HTR-8/SVneo (cell line): ENCODE results near the gene MYCBP2.
"Not testable (repeated sequence)": the region's sequence is repeated elsewhere in the genome, so short reads cannot be mapped to it uniquely, and the experiment has no call there.

Source experiments
- DNase-seq: peaks from one replicate; pipeline ENCODE4 v3.0.0; 2011; ENCODE audit warnings: low spot score, mixed read lengths; ENCODE audit not compliant: insufficient read length
- FAIRE-seq: peaks from 2 replicates; lab custom pipeline; 2011; peaks lifted over from hg19 to GRCh38; lab: Jason Lieb, UNC

The MYCBP2 gene, protein sequence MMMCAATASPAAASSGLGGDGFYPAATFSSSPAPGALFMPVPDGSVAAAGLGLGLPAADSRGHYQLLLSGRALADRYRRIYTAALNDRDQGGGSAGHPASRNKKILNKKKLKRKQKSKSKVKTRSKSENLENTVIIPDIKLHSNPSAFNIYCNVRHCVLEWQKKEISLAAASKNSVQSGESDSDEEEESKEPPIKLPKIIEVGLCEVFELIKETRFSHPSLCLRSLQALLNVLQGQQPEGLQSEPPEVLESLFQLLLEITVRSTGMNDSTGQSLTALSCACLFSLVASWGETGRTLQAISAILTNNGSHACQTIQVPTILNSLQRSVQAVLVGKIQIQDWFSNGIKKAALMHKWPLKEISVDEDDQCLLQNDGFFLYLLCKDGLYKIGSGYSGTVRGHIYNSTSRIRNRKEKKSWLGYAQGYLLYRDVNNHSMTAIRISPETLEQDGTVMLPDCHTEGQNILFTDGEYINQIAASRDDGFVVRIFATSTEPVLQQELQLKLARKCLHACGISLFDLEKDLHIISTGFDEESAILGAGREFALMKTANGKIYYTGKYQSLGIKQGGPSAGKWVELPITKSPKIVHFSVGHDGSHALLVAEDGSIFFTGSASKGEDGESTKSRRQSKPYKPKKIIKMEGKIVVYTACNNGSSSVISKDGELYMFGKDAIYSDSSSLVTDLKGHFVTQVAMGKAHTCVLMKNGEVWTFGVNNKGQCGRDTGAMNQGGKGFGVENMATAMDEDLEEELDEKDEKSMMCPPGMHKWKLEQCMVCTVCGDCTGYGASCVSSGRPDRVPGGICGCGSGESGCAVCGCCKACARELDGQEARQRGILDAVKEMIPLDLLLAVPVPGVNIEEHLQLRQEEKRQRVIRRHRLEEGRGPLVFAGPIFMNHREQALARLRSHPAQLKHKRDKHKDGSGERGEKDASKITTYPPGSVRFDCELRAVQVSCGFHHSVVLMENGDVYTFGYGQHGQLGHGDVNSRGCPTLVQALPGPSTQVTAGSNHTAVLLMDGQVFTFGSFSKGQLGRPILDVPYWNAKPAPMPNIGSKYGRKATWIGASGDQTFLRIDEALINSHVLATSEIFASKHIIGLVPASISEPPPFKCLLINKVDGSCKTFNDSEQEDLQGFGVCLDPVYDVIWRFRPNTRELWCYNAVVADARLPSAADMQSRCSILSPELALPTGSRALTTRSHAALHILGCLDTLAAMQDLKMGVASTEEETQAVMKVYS (N-terminal part only)

DNA sequence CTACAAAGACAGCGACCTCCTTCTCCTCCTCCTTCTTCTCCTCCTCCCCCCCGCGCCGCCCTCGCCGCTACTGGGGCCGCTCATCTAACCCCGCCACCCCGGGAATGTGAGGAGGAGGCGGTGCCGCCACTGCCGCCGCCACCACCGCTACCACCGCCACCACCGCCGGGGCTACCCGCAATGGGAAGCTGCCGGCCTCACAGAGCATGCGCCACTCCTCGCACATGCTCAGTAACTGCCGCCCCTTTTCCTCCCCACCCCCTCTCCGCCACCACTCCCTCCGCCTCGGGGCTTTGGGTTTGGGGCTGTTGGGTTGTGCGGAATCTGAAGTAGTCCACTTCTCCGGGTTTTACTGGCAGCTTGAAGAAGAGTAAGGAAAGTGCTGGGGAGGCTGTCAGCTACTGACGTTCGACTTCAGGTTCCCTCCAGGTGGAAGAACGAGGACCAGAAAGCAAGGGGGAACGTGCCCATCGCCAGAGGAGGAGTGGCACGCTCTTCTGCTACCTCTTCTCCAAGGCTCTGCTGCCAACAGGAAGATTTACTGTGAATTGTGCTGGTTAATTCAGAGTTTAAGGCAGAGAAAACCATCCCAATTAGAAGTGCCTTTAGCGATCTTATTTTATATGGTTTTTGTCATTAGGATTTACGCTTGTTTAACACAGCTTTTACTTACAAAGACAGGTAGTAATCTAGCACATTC lies at the start of gene MYCBP2:
Gene MYCBP2, minus strand, starts transcription at position 190 of the 700 bp plus-strand sequence. CDS start 319 bp downstream, outside the sequence.
- no peak for FAIRE-seq
- DNase-seq: peak; percentile 82

DNA sequence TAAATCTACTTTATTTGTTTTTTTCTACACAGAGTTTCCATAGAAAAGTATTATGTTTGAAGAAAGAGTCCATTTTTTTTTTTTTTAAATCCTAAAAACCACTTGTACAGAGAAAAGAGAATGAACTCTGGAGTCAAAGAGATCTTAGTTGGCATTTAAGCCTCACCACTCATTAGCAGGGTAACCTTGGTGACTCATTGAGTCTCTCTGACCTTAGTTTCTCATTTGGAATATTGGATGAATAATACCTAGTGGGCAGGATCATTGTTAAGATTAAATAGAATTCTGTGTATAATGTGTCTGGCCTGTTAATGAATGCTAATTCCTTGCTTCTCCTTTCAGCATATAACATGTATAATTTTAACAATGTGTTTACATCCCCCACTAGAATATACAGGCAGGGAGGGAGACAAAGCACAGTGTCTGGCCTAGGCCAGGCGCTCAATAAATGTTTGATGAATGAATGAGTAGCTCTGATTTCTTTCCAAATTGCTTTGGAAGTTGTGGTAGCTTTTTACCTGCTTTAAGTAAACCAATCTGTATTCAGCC lies 48.7 kb upstream of the MYCBP2 start:
- DNase-seq (no peak), FAIRE-seq (no peak)

DNA sequence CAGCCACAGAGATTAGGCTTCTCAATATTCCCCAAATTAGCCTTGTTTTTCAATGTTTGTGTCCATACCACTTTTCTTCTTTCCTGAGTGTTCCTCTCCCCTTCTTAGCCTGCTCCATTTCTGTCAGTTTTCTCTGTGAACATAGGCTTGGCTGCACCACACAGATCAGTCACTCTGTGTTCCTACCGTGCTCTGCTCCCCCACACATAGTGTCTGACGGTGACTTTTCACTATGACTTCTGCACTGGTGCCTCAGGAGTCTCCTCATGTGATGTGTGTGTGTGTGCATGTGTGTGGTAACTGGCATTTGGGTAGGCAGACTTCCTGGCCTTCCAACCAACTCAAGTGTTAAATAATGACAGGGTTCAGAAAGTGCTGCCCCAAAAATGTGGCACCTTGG lies 47.9 kb upstream of the MYCBP2 start:
- no peak for DNase-seq
- FAIRE-seq: no peak

DNA sequence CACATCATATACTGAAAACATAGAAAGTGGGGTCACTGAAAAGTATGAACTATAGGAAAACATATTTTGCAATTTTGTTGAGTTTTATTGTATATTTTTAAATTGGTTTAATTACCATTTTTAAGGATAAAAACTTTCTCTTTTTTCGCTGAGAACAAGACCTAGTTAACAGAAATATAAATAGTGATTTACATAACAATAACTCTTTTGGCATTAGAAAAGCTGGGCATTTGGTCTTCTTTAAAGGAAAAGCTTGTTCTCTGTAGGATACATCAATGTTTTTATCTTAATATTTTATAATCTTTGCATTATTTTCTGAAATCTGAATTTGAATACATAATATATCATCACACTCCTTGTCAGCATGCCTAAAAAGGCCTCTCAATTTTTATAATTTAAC lies 47.4 kb upstream of the MYCBP2 start:
- DNase-seq (no peak), FAIRE-seq (no peak)

DNA sequence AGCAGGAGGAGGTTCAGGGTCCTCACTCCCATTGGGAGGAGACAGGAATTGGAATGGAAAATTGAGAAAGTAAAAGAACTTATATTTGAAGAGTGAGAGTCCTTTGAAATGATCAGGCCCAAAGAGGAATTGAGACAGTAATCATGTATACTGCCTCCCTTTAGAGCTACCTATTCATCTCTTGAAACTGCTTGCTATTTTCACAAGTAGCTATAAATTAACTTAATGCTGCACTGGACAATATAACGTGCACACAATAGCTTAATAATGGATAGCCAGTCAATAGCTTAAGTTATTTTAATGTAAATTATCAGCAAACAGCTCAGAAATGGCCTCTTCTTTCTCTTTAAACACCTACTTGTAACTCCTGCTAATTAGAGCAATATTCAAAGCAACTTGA lies 46.6 kb upstream of the MYCBP2 start:
- FAIRE-seq: no peak
- DNase-seq: no peak

DNA sequence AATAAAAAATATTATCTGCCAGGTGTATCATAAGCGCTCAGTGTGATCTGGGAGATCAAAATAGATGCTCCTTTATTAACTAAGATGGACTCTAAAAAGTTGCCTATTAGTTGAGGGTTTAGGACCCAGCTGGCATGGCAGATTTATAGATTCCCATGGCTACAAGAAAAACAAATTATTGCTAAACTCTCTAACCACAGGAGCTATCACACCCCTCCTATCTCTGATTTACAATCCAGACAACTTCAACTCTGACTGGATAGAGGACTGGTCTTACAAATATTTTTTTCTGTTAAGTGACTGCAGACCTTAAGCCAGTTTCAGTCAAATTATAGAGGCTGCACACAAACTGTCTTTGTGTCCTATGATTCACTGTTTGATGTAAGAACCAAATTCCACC lies 45.4 kb upstream of the MYCBP2 start:
- DNase-seq (no peak), FAIRE-seq (no peak)

DNA sequence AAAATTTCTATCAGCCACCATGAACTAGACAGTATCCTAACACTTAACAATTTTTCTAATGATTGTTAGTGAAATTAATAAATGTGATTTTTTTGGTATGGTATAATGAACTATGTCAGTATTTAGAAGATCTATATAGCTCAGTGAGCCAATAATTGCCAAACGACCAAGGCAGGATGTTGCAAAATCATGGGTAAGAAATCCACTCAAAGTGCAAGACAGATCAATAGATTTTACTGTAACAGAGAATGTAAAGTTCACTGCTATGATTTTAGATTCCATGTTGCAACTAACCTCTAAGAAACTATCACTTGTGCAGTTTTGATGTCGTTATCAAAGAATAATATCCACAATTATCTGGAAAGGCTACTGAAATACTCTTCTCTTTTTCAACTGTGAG lies 44.0 kb upstream of the MYCBP2 start:
- FAIRE-seq (no peak), DNase-seq (no peak)

DNA sequence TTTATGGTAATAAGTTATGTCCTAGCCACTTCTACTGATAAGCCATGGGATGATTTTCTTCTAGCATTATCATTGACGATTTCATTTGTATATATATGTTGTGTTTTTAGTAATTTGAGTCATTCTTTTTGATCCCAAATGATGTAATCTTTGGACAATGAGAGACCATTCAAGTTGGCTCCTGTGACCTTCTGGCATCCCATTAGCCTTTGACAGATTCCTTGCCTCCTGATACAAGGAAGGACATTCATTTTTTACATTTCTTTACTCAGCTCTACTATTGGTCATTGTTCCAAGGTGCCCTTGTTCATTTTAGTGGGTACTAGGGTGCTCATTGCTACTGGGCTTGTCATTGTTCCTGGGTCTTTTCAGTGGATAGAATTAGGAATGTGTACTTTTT lies 35.3 kb upstream of the MYCBP2 start:
- no peak for FAIRE-seq
- DNase-seq: no peak

DNA sequence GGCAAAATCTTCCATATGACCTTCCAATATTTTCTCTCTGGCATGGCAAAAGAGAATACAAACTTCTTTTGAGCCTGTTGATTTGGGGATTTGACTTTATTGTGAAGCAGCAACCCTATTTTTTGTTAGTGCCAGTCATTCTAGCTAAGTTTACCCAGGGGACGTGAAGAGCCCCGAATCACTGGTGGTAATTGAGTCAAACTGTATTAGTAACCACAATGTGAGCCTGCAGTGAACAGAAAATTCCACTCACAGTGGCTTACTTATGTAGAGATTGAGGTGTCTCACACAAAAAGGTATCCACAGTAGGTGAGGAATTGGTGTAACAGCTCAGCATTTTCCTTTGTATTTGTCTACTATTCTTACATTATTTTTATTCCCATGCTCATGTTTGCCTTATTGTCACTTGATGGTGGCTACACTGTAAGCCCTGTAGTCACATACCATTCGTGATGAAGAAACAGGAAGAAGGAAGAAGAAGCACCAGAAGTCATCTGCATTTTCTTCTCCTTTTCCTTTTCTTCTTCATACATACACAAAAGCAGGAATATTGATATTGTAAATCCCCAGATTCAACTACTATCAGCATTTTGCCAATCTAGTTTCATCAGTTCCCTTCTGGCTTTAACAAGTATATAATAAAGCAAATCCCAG lies 33.3 kb upstream of the MYCBP2 start:
- FAIRE-seq: no peak

DNA sequence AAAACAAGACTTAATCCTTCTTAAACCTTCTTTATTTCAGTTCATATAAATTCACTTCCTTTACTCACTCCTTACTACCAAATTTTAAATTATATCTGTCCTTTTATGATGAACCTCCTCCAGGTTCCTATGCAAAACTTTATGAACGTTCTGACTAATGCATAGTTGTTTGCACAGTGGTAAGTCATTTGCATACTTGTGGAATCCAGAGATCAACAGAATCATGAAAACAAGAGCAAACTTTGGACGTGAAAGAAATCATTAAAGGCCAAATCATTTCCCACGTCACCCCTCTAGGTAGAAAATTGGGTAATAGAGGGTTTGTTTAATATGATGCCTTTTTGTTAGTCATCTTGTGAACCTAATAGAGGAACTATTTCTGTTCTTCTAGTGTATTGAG lies 32.3 kb upstream of the MYCBP2 start:
- no peak for DNase-seq
- FAIRE-seq: no peak

More for the DNA sequence above, 33.3 kb upstream of the MYCBP2 start:
- no peak for DNase-seq

DNA sequence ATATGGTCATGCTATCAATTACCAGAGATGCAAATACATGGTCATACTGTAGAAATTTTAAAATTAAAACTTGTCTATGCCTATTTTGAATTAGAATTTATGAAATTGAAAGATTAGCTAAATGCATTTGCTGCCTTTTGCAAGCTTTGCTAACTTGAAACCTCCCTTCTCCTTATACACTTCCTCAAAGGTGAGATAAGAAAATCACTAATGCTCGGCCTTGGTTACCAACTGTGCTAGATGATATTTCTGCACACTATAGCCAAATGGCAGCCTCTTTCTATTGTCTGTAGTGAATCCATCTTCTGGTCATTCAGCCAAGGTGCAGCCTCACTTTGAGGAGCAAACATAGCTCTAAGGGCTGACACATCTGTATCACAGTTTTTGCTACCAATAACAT lies 31.1 kb upstream of the MYCBP2 start:
- FAIRE-seq (no peak), DNase-seq (no peak)

DNA sequence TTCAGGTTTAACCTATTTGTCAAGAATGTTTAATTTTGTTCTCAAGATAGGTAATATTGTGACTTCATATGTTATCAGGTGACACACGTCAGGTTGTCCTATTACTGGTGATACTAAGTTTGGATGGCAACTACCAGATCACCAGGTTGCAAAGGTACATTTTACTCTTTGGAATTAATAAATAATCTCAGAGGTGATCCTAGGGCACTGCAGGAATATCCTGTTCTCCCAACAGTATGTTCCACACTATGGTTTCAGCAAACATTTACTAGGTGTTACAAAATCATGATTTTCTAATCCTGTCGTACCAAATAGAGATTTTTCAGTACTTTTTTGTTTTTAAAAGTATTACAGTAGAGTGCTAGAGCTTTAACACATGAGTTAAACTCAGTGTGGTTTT lies 29.3 kb upstream of the MYCBP2 start:
- FAIRE-seq (no peak), DNase-seq (no peak)

DNA sequence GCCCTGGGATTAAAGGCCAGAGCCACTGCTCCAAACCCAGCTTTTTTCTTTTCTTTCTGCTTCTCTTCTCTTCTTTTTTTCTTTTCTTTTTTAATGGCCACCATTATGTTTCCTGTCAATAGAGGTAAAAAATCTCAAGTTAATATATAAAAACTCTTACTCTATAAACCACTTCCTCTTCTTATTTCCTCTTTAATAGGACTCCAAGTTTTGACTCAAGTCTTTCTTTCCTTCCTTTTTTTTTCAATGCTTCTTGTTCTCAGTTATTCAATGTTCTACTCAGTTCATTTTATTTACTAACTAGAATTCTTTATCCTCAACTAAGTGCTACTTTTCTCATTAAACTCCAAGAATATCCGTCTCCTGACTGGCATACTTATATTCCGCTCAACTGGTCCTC lies 27.1 kb upstream of the MYCBP2 start:
- no peak for FAIRE-seq
- no peak for DNase-seq

DNA sequence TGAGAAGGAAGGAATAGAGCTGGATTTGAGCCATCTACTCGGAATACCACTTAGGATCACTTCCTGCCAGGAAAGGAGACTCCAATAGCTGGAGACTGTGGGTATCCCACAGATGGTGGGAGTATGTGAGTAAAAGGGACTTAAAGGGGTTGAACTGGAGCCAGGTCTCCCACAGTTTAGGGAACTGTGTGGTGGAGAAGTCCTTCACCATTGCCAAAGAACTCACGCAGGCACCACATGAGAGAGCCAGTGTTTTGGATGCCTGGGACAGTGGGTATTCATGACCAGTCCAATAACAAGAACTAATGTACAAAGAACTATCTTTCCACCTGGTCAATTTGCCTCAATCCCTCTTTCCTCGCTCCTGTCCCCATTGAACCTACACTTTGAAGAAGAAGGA lies 24.4 kb upstream of the MYCBP2 start:
- FAIRE-seq (no peak), DNase-seq (no peak)

DNA sequence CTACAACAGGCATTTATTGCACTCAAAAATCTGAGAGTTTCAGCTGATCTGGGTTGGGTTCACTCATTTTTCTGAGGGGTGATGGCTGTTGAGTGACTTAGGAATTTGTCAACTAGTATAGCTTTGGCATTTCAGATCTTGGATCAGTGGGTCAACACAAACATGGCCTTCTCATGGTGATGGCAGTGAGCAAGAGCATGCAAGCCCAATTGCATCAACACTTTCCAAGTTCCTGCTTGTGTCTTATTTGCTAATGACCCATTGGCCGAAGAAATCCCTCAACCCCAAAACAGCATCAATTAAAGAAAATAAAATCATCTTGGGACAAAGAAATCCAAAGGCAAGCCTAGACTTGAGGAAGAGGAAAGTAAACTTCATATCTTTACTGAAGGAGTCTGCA lies 23.9 kb upstream of the MYCBP2 start:
- FAIRE-seq: no peak
- no peak for DNase-seq

DNA sequence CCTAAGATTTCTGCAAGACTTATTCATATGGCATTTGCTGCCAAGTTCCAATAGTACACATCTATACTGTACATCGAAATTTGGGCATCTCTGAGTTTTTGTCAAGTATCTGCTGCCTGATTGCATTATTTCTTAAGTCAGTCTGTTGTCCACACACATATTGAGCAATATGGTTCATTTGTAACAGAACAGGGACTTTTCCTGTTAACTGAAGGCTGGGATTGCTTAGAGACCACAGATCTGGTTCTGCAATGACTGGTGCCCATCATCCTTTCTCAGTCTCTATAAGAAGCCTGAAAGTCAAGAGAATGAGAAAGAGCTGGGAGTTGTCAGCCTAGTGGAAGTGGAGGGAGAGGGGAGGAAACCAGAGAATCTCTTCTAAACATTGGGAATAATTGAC lies 22.5 kb upstream of the MYCBP2 start:
- no peak for FAIRE-seq

DNA sequence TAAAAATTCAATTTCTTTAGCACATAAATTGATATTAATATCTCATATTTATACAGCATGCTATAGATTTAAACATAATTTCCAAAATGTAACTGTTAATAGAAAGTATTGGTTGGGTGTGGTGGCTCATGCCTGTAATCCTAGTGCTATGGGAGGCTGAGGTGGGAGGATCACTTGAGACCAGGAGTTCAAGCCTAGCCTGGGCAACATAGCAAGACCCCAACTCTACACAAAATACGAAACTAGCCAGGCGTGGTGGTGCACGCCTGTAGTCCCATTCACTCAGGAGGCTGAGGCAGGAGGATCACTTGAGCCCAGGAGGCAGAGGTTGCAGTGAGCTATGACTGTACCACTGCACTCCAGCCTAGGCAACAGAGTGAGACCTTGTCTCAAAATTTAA lies 20.5 kb upstream of the MYCBP2 start:
- not testable (repeated sequence) for DNase-seq, FAIRE-seq

More for the DNA sequence above, 22.5 kb upstream of the MYCBP2 start:
- no peak for DNase-seq

DNA sequence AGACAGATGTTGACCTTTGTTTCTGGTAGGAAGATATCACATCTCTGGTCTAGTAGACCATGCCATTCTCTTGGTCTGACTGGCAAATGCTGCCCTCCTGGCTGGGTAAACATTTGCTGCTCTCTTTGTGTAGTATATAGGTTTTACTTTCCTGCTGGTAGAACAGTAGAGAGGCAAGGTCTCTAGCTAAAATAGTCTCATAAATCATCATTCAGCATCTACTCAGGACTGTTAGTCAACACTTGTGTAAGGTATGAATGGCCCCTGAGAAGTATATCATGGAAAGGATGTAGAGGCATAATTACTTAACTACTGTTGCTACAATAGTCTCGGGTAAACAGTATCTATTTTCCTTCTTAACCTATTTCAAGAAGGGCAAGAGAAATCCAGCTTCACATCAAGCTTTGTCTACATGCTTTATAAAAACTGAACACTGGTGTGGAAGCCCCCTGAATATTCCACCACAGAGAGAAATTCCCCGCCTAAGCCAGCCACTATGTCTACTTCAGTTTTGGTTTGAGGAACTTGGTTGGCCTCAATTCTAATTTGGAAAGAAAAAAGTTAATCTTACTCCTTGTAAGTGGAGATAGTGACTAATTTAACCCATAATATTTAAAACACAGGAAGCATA lies 18.4 kb upstream of the MYCBP2 start:
- DNase-seq (no peak), FAIRE-seq (no peak)

DNA sequence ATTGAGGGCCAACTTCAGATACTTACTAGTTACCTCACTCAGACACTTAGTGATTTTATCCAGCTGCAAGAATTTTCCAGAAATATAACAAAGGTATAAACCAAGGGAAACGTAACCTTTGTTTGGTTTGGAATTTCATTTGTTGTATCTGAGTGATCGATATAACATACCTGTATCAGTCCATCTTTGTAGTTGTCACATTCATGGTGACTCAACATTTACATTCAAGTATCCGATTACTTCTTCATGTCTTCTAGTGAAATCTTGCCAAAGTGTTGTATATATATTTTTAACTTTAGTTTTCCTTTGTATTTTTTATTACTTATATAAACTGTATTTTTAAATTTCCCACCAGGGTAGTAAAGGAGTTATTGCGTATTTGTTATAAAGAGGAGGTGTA lies 16.9 kb upstream of the MYCBP2 start:
- FAIRE-seq: no peak
- no peak for DNase-seq
